ENCODE results near the gene SPTBN4.
"Not testable (repeated sequence)": the region's sequence is repeated elsewhere in the genome, so short reads cannot be mapped to it uniquely, and the experiment has no call there.

SPTBN4 gene

DNA sequence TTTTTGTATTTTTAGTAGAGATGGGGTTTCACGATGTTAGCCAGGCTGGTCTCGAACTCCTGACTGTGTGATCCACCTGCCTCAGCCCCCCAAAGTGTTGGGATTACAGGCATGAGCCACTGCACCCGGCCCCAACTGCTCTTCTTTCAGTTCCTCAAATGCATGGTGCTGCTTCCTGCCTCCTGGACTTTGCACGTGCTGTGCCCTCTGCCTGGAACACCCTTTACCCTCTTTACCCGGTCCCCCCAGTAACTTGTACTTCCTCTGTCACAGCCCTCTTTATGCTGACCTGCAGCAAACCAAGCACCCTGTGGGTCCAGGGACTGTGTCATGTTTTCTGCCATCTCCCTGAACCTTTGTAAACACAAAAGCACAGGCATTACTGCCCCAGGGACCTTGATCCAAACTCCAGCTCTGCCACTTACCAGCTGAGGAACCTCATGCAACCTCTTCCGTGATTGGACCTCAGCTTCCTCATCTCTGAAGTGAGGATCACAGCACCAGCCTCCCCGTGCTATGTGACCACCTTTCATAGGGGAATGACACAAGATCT, 5.1 kb upstream of the SPTBN4 start:
- Histone ChIP-seq H3K79me1 (ENCODE audit: low read depth, low read length) (no peaks in the 10 kb centered on the region), H3K4me2 (ENCODE audit: insufficient read depth, low read length, poor library complexity, severe bottlenecking) (no peak overlapping the region), H3K4me1 (ENCODE audit: control insufficient read depth in 2 of 2, insufficient read depth in 1 of 2, low read depth in 1 of 2, low read length in 2 of 2) (peaks cover 13 to 15% of the 10 kb centered on the region in 2 donors), H3K14ac (ENCODE audit: low read length) (no peak overlapping the region), H3K23ac (ENCODE audit: low read depth, low read length, poor library complexity) (no peak overlapping the region), H3K27me3 (ENCODE audit: control insufficient read depth in 3 of 3, insufficient read depth in 3 of 3, low read depth in 1 of 3, low read length in 3 of 3) (peaks cover 5 to 14% (median 8%) of the 10 kb centered on the region in 3 experiments), H3K18ac (ENCODE audit: low read length) (no peak overlapping the region), H2BK15ac (ENCODE audit: low read length) (no peak overlapping the region), H2AFZ (ENCODE audit: low read length) (no peak overlapping the region), H3K4me3 (ENCODE audit: low read length in 2 of 2) (no peak overlapping the region), H4K91ac (ENCODE audit: low read depth, low read length, poor library complexity) (no peak overlapping the region), H3K4ac (ENCODE audit: low read length) (no peak overlapping the region), H3K27ac (replicated peaks; ENCODE audit: low read length) (no peak overlapping the region), H4K8ac (ENCODE audit: low read depth, low read length) (no peak overlapping the region), H3K36me3 (replicated peaks in 1 of 2; ENCODE audit: control insufficient read depth in 2 of 2, insufficient read depth in 2 of 2, low read length in 2 of 2) (no peaks in the 10 kb centered on the region), H2BK5ac (ENCODE audit: low read length) (no peak overlapping the region), H3K9me3 (replicated peaks in 1 of 2; ENCODE audit: control insufficient read depth in 2 of 2, insufficient read depth in 1 of 2, low read depth in 1 of 2, low read length in 2 of 2) (peaks cover 0 to 7% of the 10 kb centered on the region in 2 donors), H2AK5ac (ENCODE audit: low read depth, low read length) (no peak overlapping the region), H2BK12ac (ENCODE audit: low read length) (no peak overlapping the region), H2BK120ac (ENCODE audit: low read depth, low read length) (no peak overlapping the region), H3K9ac (ENCODE audit: low read depth, low read length, poor library complexity) (no peak overlapping the region)
- DNase-seq (ENCODE audit: low spot score): no peak
- WGBS, 2 donors (ENCODE audit: extremely low coverage in 2 of 2, insufficient read length in 2 of 2, insufficient replicate concordance in 1 of 2): no CpG with 5 or more reads among the region's 7 CpGs

GRCh38 chr19:40463587-40464037, 3.2 kb upstream of the SPTBN4 start:
- H3K23ac ChIP-seq (ENCODE audit: low read depth, low read length, poor library complexity); H3K36me3 ChIP-seq (replicated peaks in 1 of 2; ENCODE audit: control insufficient read depth in 2 of 2, insufficient read depth in 2 of 2, low read length in 2 of 2); H2AFZ ChIP-seq (ENCODE audit: low read length); H2BK15ac ChIP-seq (ENCODE audit: low read length); H2AK5ac ChIP-seq (ENCODE audit: low read depth, low read length); H3K4me3 ChIP-seq (ENCODE audit: low read length in 2 of 2); H2BK5ac ChIP-seq (ENCODE audit: low read length); H2BK12ac ChIP-seq (ENCODE audit: low read length); H4K91ac ChIP-seq (ENCODE audit: low read depth, low read length, poor library complexity); H3K79me1 ChIP-seq (ENCODE audit: low read depth, low read length); H3K14ac ChIP-seq (ENCODE audit: low read length); H4K8ac ChIP-seq (ENCODE audit: low read depth, low read length); H3K4ac ChIP-seq (ENCODE audit: low read length); H3K27ac ChIP-seq (replicated peaks; ENCODE audit: low read length); H3K9me3 ChIP-seq (replicated peaks in 1 of 2; ENCODE audit: control insufficient read depth in 2 of 2, insufficient read depth in 1 of 2, low read depth in 1 of 2, low read length in 2 of 2); H2BK120ac ChIP-seq (ENCODE audit: low read depth, low read length); DNase-seq (ENCODE audit: low spot score); H3K18ac ChIP-seq (ENCODE audit: low read length); H3K9ac ChIP-seq (ENCODE audit: low read depth, low read length, poor library complexity); H3K4me2 ChIP-seq (ENCODE audit: insufficient read depth, low read length, poor library complexity, severe bottlenecking): not testable (repeated sequence)
- Histone ChIP-seq H3K4me1 (ENCODE audit: control insufficient read depth in 2 of 2, insufficient read depth in 1 of 2, low read depth in 1 of 2, low read length in 2 of 2) (peaks cover 13 to 15% of the 10 kb centered on the region in 2 donors), H3K27me3 (ENCODE audit: control insufficient read depth in 3 of 3, insufficient read depth in 3 of 3, low read depth in 1 of 3, low read length in 3 of 3) (peaks cover 14 to 30% (median 24%) of the 10 kb centered on the region in 3 experiments)
- no CpG with 5 or more reads among the region's 12 CpGs for WGBS, 2 donors (ENCODE audit: extremely low coverage in 2 of 2, insufficient read length in 2 of 2, insufficient replicate concordance in 1 of 2)

GRCh38 chr19:40464059-40465024, 2.5 kb upstream of the SPTBN4 start:
- Histone ChIP-seq H4K91ac (ENCODE audit: low read depth, low read length, poor library complexity) (no peak overlapping the region), H2AFZ (ENCODE audit: low read length) (no peak overlapping the region), H3K4ac (ENCODE audit: low read length) (no peak overlapping the region), H2BK12ac (ENCODE audit: low read length) (no peak overlapping the region), H3K23ac (ENCODE audit: low read depth, low read length, poor library complexity) (no peak overlapping the region), H3K18ac (ENCODE audit: low read length) (peak overlapping the region; percentile 72), H4K8ac (ENCODE audit: low read depth, low read length) (no peak overlapping the region), H2AK5ac (ENCODE audit: low read depth, low read length) (peak overlapping the region; percentile 29), H3K9ac (ENCODE audit: low read depth, low read length, poor library complexity) (no peak overlapping the region), H3K4me3 (ENCODE audit: low read length in 2 of 2) (peak overlapping the region in 1 of 2 donors; percentile 74), H3K36me3 (replicated peaks in 1 of 2; ENCODE audit: control insufficient read depth in 2 of 2, insufficient read depth in 2 of 2, low read length in 2 of 2) (no peaks in the 10 kb centered on the region), H3K79me1 (ENCODE audit: low read depth, low read length) (no peaks in the 10 kb centered on the region), H3K9me3 (replicated peaks in 1 of 2; ENCODE audit: control insufficient read depth in 2 of 2, insufficient read depth in 1 of 2, low read depth in 1 of 2, low read length in 2 of 2) (peaks cover 0 to 7% of the 10 kb centered on the region in 2 donors), H2BK5ac (ENCODE audit: low read length) (peak overlapping the region; percentile 4), H3K27ac (replicated peaks; ENCODE audit: low read length) (no peak overlapping the region), H3K4me1 (ENCODE audit: control insufficient read depth in 2 of 2, insufficient read depth in 1 of 2, low read depth in 1 of 2, low read length in 2 of 2) (peaks cover 13 to 15% of the 10 kb centered on the region in 2 donors), H2BK15ac (ENCODE audit: low read length) (peak overlapping the region; percentile 22), H3K14ac (ENCODE audit: low read length) (no peak overlapping the region), H3K4me2 (ENCODE audit: insufficient read depth, low read length, poor library complexity, severe bottlenecking) (no peak overlapping the region), H2BK120ac (ENCODE audit: low read depth, low read length) (no peak overlapping the region), H3K27me3 (ENCODE audit: control insufficient read depth in 3 of 3, insufficient read depth in 3 of 3, low read depth in 1 of 3, low read length in 3 of 3) (peaks cover 14 to 34% (median 32%) of the 10 kb centered on the region in 3 experiments)
- WGBS, 2 donors (ENCODE audit: extremely low coverage in 2 of 2, insufficient read length in 2 of 2, insufficient replicate concordance in 1 of 2): no CpG with 5 or more reads among the region's 11 CpGs
- peak; percentile 73 for DNase-seq (ENCODE audit: low spot score)

GRCh38 chr19:40465025-40465556, 1.7 kb upstream of the SPTBN4 start:
- H3K27me3 ChIP-seq (ENCODE audit: control insufficient read depth in 3 of 3, insufficient read depth in 3 of 3, low read depth in 1 of 3, low read length in 3 of 3): peaks cover 14 to 34% (median 33%) of the 10 kb centered on the region in 3 experiments
- peaks cover 13 to 15% of the 10 kb centered on the region in 2 donors for H3K4me1 ChIP-seq (ENCODE audit: control insufficient read depth in 2 of 2, insufficient read depth in 1 of 2, low read depth in 1 of 2, low read length in 2 of 2)
- DNase-seq (ENCODE audit: low spot score): no peak
- no peak overlapping the region for H4K91ac ChIP-seq (ENCODE audit: low read depth, low read length, poor library complexity)
- no peak overlapping the region for H3K4ac ChIP-seq (ENCODE audit: low read length)
- H3K14ac ChIP-seq (ENCODE audit: low read length): no peak overlapping the region
- peak overlapping the region; percentile 29 for H2AK5ac ChIP-seq (ENCODE audit: low read depth, low read length)
- peak overlapping the region; percentile 66 for H2BK12ac ChIP-seq (ENCODE audit: low read length)
- no peak overlapping the region for H3K27ac ChIP-seq (replicated peaks; ENCODE audit: low read length)
- peak overlapping the region; percentile 4 for H2BK5ac ChIP-seq (ENCODE audit: low read length)
- peak overlapping the region; percentile 98 for H3K9ac ChIP-seq (ENCODE audit: low read depth, low read length, poor library complexity)
- no CpG with 5 or more reads among the region's 11 CpGs for WGBS, 2 donors (ENCODE audit: extremely low coverage in 2 of 2, insufficient read length in 2 of 2, insufficient replicate concordance in 1 of 2)
- no peak overlapping the region for H2BK120ac ChIP-seq (ENCODE audit: low read depth, low read length)
- H3K79me1 ChIP-seq (ENCODE audit: low read depth, low read length): no peaks in the 10 kb centered on the region
- peaks cover 0 to 7% of the 10 kb centered on the region in 2 donors for H3K9me3 ChIP-seq (replicated peaks in 1 of 2; ENCODE audit: control insufficient read depth in 2 of 2, insufficient read depth in 1 of 2, low read depth in 1 of 2, low read length in 2 of 2)
- peak overlapping the region; percentile 99 for H2AFZ ChIP-seq (ENCODE audit: low read length)
- H3K4me3 ChIP-seq (ENCODE audit: low read length in 2 of 2): peak overlapping the region; percentile 74 to 93
- H4K8ac ChIP-seq (ENCODE audit: low read depth, low read length): no peak overlapping the region
- H3K18ac ChIP-seq (ENCODE audit: low read length): peak overlapping the region; percentile 97
- no peaks in the 10 kb centered on the region for H3K36me3 ChIP-seq (replicated peaks in 1 of 2; ENCODE audit: control insufficient read depth in 2 of 2, insufficient read depth in 2 of 2, low read length in 2 of 2)
- H3K4me2 ChIP-seq (ENCODE audit: insufficient read depth, low read length, poor library complexity, severe bottlenecking): peak overlapping the region; percentile 95
- H3K23ac ChIP-seq (ENCODE audit: low read depth, low read length, poor library complexity): peak overlapping the region; percentile 98
- peak overlapping the region; percentile 22 for H2BK15ac ChIP-seq (ENCODE audit: low read length)

Data from neuronal stem cell (in vitro differentiated cells).